HTERT RPE-1 (cell line): ENCODE data around the gene LAMA2.
"Not testable (repeated sequence)": the region's sequence is repeated elsewhere in the genome, so short reads cannot be mapped to it uniquely, and the experiment has no call there.

Source experiments
- in situ Hi-C: fragments of 300-500 bp; cut with MboI; formaldehyde crosslinking; loops from 4 replicates; pipeline ENCODE4 v1.14.3; 2020; ENCODE audit warnings: low sequenced_read_pairs

The LAMA2 gene

GRCh38 chr6:129113637-129114036 is 230.7 kb downstream of the LAMA2 start:
- in situ Hi-C loops: no loop called here

- in situ Hi-C loops: no loop called here
These were observed 231.9 kb downstream of the LAMA2 start for GRCh38 chr6:129114636-129115391.

GRCh38 chr6:129115471-129115870 is 232.5 kb downstream of the LAMA2 start:
- in situ Hi-C loops: no loop called here

GRCh38 chr6:129117355-129117754 is 234.4 kb downstream of the LAMA2 start:
- in situ Hi-C loops: no loop called here

- in situ Hi-C loops: no loop called here
These were observed 238.1 kb downstream of the LAMA2 start for GRCh38 chr6:129120856-129121638.

GRCh38 chr6:129124347-129124746 is 241.4 kb downstream of the LAMA2 start:
- in situ Hi-C loops: no loop called here

GRCh38 chr6:129130106-129130505 is 247.2 kb downstream of the LAMA2 start:
- in situ Hi-C loops: no loop called here

GRCh38 chr6:129130959-129131681 is 248.2 kb downstream of the LAMA2 start:
- in situ Hi-C loops: no loop called here

GRCh38 chr6:129133770-129134192 is 250.8 kb downstream of the LAMA2 start:
- in situ Hi-C loops: no loop called here

- in situ Hi-C loops: no loop called here
These were observed 251.6 kb downstream of the LAMA2 start for GRCh38 chr6:129134535-129134934.

- in situ Hi-C loops: no loop called here
These were observed 252.5 kb downstream of the LAMA2 start for GRCh38 chr6:129135451-129135850.

- in situ Hi-C loops: no loop called here
These were observed 253.8 kb downstream of the LAMA2 start for GRCh38 chr6:129136751-129137150.

GRCh38 chr6:129138739-129139405 is 255.9 kb downstream of the LAMA2 start:
- in situ Hi-C loops: no loop called here

GRCh38 chr6:129140526-129140925 is 257.6 kb downstream of the LAMA2 start:
- in situ Hi-C loops: no loop called here

- in situ Hi-C loops: no loop called here
These were observed 258.6 kb downstream of the LAMA2 start for GRCh38 chr6:129141499-129141898.

GRCh38 chr6:129146902-129147301 is 264.0 kb downstream of the LAMA2 start:
- in situ Hi-C loops: no loop called here

- in situ Hi-C loops: no loop called here
These were observed 267.6 kb downstream of the LAMA2 start for GRCh38 chr6:129150507-129150906.

- in situ Hi-C loops: no loop called here
These were observed 270.3 kb downstream of the LAMA2 start for GRCh38 chr6:129153257-129153656.

- in situ Hi-C loops: not testable (repeated sequence)
These were observed 276.3 kb downstream of the LAMA2 start for GRCh38 chr6:129159242-129159641.

- in situ Hi-C loops: no loop called here
These were observed 279.7 kb downstream of the LAMA2 start for GRCh38 chr6:129162605-129163004.

- in situ Hi-C loops: no loop called here
These were observed 280.6 kb downstream of the LAMA2 start for GRCh38 chr6:129163551-129163950.
